Activated CD8-positive, alpha-beta T cell treated with anti-CD3 and anti-CD28 coated beads for 36 hours (primary cell): Measurements from ENCODE around the gene SMAD4. TPM values are rescaled to one million over a fixed set of nuclear protein-coding genes. Genes with fewer than 3 reads are reported as not detected.
"Not testable (repeated sequence)": the region's sequence is repeated elsewhere in the genome, so short reads cannot be mapped to it uniquely, and the experiment has no call there.

ENCODE experiments used
- ATAC-seq: fragments of 200-7000 bp; cut with Tn5 transposase; one replicate; pipeline ENCODE4 v1.10.0; 2021; ENCODE audit warnings: mild to moderate bottlenecking, moderate library complexity
- CTCF ChIA-PET: fragments of 350-600 bp; sonication (Branson Sonifier 250); formaldehyde crosslinking; loops from one replicate; lab custom pipeline; 2021; ENCODE audit warnings: antibody characterized with exemption; lab: Charles Lee
- POLR2A ChIA-PET: fragments of 350-600 bp; sonication (Branson Sonifier 250); formaldehyde crosslinking; loops from one replicate; lab custom pipeline; 2021; ENCODE audit warnings: antibody characterized with exemption; lab: Charles Lee
- DNase-seq: peaks from one replicate; pipeline ENCODE4 v3.0.0-alpha.2; 2020
- H3K27ac Mint-ChIP-seq: one replicate; pipeline ENCODE4 v1.8.0; 2021; ENCODE audit warnings: mild to moderate bottlenecking, mixed read lengths
- H3K27me3 Mint-ChIP-seq: one replicate; pipeline ENCODE4 v1.8.0; 2021; ENCODE audit warnings: mixed read lengths
- H3K36me3 Mint-ChIP-seq: one replicate; pipeline ENCODE4 v1.8.0; 2021; ENCODE audit warnings: low read depth, mixed read lengths
- H3K4me1 Mint-ChIP-seq: one replicate; pipeline ENCODE4 v1.8.0; 2021; ENCODE audit warnings: low read depth, mixed read lengths
- H3K4me3 Mint-ChIP-seq: one replicate; pipeline ENCODE4 v1.8.0; 2021; ENCODE audit warnings: mild to moderate bottlenecking, moderate library complexity, mixed read lengths
- H3K9me3 Mint-ChIP-seq: one replicate; pipeline ENCODE4 v1.8.0; 2021; ENCODE audit warnings: mixed read lengths
- intact Hi-C: fragments of 100-400 bp; cut with micrococcal nuclease; formaldehyde crosslinking; loops from one replicate; pipeline ENCODE4 v1.10.0; 2022
- total RNA-seq, 2 experiments: library from RNA; stranded (reverse); gene quantifications; one replicate each; pipeline ENCODE4 v1.2.3, GENCODE V29; 2021
- TF ChIP-seq, protein P1 (sequence below): fragments of 200-600 bp; IDR thresholded peaks from one replicate; pipeline ENCODE4 v1.8.0; 2022; ENCODE audit warnings: antibody characterized with exemption, mild to moderate bottlenecking

The SMAD4 gene
- total RNA-seq, 2 experiments from 2014 or later, result 68.1 to 71.2 TPM

GRCh38 chr18:50986360-50987087, 43.5 kb upstream of the SMAD4 start:
- no peak for DNase-seq
- TF ChIP-seq, protein P1, sequence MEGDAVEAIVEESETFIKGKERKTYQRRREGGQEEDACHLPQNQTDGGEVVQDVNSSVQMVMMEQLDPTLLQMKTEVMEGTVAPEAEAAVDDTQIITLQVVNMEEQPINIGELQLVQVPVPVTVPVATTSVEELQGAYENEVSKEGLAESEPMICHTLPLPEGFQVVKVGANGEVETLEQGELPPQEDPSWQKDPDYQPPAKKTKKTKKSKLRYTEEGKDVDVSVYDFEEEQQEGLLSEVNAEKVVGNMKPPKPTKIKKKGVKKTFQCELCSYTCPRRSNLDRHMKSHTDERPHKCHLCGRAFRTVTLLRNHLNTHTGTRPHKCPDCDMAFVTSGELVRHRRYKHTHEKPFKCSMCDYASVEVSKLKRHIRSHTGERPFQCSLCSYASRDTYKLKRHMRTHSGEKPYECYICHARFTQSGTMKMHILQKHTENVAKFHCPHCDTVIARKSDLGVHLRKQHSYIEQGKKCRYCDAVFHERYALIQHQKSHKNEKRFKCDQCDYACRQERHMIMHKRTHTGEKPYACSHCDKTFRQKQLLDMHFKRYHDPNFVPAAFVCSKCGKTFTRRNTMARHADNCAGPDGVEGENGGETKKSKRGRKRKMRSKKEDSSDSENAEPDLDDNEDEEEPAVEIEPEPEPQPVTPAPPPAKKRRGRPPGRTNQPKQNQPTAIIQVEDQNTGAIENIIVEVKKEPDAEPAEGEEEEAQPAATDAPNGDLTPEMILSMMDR, result no peak
- ChIA-PET CTCF (interaction anchor here (1.4 kb wide), 1 partner anchor 65 kb away, joined by 4 read pairs; no protein-coding TSS in a partner anchor), POLR2A (no interaction called here)
- H3K9me3 Mint-ChIP-seq, result no peaks in the 10 kb centered on the region
- no peaks in the 10 kb centered on the region for H3K27me3 Mint-ChIP-seq
- no peak overlapping the region for H3K4me3 Mint-ChIP-seq
- H3K27ac Mint-ChIP-seq, result no peak overlapping the region
- intact Hi-C loops, result no loop called here
- ATAC-seq, result no peak
- H3K36me3 Mint-ChIP-seq, result peaks cover 17% of the 10 kb centered on the region
- peaks cover 2% of the 10 kb centered on the region for H3K4me1 Mint-ChIP-seq

DNA sequence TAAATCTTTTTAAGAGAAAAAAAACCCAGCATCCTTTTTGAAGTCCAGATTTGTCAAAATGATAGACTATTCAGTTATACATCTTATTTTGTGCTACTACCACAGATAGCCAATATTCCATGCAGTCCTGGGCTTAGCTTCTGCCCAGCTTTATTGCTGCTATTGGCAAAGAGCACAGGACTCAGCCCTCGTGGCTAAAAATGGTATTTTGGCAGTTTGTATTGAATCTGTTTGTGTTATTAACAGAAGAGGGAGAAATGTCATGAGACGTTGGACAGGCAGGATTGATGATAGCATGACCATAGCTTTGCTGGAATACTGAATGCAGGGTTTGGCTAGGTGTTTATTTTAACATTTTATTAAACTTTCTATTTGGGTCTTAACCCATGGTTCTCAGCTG, 42.8 kb upstream of the SMAD4 start:
- CTCF ChIA-PET, result interaction anchor here (1.3 kb wide), 1 partner anchor 123 kb away, joined by 3 read pairs; no protein-coding TSS in a partner anchor
- Mint-ChIP-seq H3K27ac (no peak overlapping the region), H3K9me3 (no peaks in the 10 kb centered on the region), H3K4me3 (no peak overlapping the region), H3K4me1 (peaks cover 2% of the 10 kb centered on the region), H3K27me3 (no peaks in the 10 kb centered on the region), H3K36me3 (peaks cover 17% of the 10 kb centered on the region)
- ATAC-seq (no peak), DNase-seq (no peak)
- TF ChIP-seq, protein P1, result no peak
- POLR2A ChIA-PET, result no interaction called here
- intact Hi-C loops, result no loop called here

DNA sequence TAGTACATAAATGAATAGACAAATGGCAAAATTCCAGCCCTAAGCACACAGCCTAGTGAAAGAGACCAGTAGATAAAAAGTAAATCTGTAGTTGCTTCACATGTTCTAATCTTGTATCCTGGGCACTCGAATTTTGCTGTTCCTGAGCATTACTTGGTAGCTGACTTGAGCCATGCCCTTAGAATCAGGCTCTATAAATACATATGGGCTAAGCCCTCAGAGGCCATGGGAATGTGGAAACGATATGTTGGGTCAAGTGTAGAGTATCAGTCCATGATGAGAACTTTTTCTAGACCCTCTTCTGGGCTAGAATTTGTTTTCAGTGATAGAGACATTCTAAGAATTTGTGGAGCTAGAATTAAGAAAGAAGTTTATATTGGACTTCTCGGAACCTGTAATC, 40.3 kb upstream of the SMAD4 start:
- Mint-ChIP-seq H3K9me3 (no peaks in the 10 kb centered on the region), H3K36me3 (peaks cover 14% of the 10 kb centered on the region), H3K4me1 (no peaks in the 10 kb centered on the region), H3K4me3 (no peak overlapping the region), H3K27ac (no peak overlapping the region), H3K27me3 (no peaks in the 10 kb centered on the region)
- ATAC-seq (no peak), DNase-seq (no peak)
- intact Hi-C loops, result no loop called here
- POLR2A ChIA-PET, result no interaction called here
- CTCF ChIA-PET, result no interaction called here
- TF ChIP-seq, protein P1, result no peak

GRCh38 chr18:50992351-50992762, 37.7 kb upstream of the SMAD4 start:
- peaks cover 3% of the 10 kb centered on the region for H3K36me3 Mint-ChIP-seq
- intact Hi-C loops, result no loop called here
- CTCF ChIA-PET, result no interaction called here
- POLR2A ChIA-PET, result no interaction called here
- no peaks in the 10 kb centered on the region for H3K27me3 Mint-ChIP-seq
- no peak for DNase-seq
- no peak overlapping the region for H3K4me3 Mint-ChIP-seq
- H3K4me1 Mint-ChIP-seq, result no peaks in the 10 kb centered on the region
- no peak overlapping the region for H3K27ac Mint-ChIP-seq
- ATAC-seq, result no peak
- H3K9me3 Mint-ChIP-seq, result peaks cover 1% of the 10 kb centered on the region
- TF ChIP-seq, protein P1, result no peak

DNA sequence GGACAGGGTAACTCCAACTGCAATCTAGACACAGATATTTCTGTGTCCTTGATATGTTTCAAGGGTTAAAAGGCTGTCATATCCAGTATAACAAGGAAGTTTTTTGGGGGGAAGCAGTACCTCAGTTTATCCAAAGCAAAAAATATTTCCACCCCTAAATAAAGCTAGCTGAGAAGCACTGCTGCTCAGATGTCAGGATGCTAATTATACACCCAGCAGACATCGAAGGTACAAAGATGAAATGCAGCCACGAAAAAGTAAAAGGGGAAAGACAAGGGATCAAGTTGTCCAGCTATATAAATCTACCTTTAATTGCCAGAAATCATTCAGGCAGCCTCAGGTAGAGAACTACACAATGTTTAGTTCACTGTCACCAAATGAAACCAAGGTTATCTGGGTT, 36.0 kb upstream of the SMAD4 start:
- Mint-ChIP-seq H3K4me1 (no peaks in the 10 kb centered on the region), H3K27me3 (no peaks in the 10 kb centered on the region), H3K9me3 (peaks cover 1% of the 10 kb centered on the region), H3K4me3 (no peak overlapping the region), H3K36me3 (peaks cover 3% of the 10 kb centered on the region), H3K27ac (no peak overlapping the region)
- ChIA-PET CTCF (interaction anchor here (1.0 kb wide), 1 partner anchor 10 kb away, joined by 3 read pairs; no protein-coding TSS in a partner anchor), POLR2A (no interaction called here)
- ATAC-seq, result no peak
- DNase-seq, result no peak
- intact Hi-C loops, result no loop called here
- TF ChIP-seq, protein P1, result no peak

- H3K36me3 Mint-ChIP-seq, H3K27ac Mint-ChIP-seq, H3K4me1 Mint-ChIP-seq, DNase-seq, ATAC-seq, intact Hi-C loops, H3K27me3 Mint-ChIP-seq, H3K4me3 Mint-ChIP-seq, POLR2A ChIA-PET: not testable (repeated sequence)
- CTCF ChIA-PET, result interaction anchor here (1.2 kb wide), 1 partner anchor 9 kb away, joined by 3 read pairs; no protein-coding TSS in a partner anchor
- peaks cover 11% of the 10 kb centered on the region for H3K9me3 Mint-ChIP-seq
These were observed 26.8 kb upstream of the SMAD4 start for GRCh38 chr18:51003174-51003573.
